GM12875 (cell line): ENCODE data around the gene SELENOO.

Experiments used
- H3K4me3 ChIP-seq: one replicate; pipeline ENCODE4 v1.5.1; 2011; ENCODE audit warnings: low read depth, low read length, control low read depth
- TF ChIP-seq, protein P1 (sequence below): IDR thresholded peaks from 2 replicates; pipeline ENCODE4 v1.5.1; 2011; ENCODE audit warnings: low read depth, mild to moderate bottlenecking, control low read depth, inconsistent platforms, low read length, moderate library complexity, borderline replicate concordance; ENCODE audit not compliant: insufficient read depth

SELENOO gene

DNA sequence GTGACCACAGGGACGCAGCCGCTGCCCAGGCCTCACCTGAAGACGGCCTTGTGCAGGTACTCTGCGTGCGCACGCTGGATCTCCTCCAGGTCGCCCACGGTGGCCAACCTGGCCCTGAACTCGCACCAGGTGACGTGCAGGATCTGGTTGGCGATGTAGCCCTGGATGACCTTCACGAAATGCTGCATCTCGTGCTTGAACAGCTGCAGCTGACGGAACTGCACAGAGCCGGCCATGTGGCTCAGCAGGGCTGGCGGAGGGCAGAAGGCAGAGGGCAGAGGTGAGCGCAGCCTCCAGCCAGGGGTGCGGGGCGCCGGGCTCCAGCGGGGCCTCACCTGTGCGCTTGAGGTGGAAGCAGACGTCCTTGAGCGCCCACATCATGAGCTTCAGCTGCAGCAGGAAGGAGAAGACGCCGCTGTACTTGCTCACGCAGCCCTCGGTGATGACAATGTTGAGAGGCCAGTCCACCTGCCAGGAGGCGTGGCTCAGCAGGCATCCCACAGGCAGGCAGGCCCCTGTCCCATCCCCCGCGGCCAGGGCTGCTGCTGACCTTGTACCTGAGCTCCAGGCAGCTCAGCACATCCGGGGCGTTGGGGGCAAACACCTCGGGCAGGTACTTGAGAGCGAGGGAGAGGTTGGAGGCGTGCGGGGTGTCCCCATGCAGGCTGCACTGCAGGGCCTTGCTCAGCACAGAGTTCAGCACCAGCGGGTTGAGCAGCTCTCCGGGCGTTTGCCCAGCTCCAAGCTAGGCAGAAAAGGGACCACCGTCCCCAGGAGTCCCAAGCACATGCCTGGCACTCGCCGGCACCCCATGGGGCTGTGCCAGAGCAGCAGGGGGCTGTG lies 17.6 kb downstream of the SELENOO start:
- TF ChIP-seq, protein P1, sequence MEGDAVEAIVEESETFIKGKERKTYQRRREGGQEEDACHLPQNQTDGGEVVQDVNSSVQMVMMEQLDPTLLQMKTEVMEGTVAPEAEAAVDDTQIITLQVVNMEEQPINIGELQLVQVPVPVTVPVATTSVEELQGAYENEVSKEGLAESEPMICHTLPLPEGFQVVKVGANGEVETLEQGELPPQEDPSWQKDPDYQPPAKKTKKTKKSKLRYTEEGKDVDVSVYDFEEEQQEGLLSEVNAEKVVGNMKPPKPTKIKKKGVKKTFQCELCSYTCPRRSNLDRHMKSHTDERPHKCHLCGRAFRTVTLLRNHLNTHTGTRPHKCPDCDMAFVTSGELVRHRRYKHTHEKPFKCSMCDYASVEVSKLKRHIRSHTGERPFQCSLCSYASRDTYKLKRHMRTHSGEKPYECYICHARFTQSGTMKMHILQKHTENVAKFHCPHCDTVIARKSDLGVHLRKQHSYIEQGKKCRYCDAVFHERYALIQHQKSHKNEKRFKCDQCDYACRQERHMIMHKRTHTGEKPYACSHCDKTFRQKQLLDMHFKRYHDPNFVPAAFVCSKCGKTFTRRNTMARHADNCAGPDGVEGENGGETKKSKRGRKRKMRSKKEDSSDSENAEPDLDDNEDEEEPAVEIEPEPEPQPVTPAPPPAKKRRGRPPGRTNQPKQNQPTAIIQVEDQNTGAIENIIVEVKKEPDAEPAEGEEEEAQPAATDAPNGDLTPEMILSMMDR, result no peak

DNA sequence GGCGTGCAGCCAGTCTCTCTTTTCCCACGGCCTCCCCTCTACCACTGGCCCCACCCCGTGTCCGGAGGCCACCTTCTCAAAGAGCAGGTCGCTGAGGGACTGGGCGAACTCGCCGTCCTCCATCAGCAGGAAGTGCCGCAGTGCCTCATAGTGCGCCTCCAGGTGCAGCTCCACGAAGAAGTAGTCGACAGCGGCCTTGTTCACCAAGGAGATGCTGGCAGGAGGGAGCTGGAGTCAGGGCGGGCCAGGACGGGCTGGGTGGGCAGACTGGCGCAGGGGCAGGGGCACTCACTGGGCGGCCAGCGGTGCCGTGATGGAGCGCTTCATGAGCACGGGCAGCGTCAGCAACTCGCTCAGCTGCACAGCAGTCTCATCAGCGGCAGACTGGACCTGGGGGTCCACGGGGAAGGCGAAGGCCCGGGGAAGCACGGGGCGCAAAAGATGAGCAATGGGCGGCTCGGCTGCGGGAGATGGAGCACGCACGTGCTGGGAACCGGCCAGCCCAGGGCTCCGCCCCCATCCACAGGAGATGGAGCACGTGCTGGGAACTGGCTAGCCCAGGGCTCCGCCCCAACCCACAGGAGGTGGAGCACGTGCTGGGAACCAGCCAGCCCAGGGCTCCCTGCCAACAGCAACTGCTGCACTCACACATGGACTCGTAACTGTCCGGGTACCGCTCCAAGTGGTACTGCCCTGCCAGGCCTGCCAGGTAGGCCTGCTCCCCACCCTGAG lies 18.4 kb downstream of the SELENOO start:
- TF ChIP-seq, protein P1, result no peak

More for the DNA sequence above, 17.6 kb downstream of the SELENOO start:
- H3K4me3 ChIP-seq, result no peak overlapping the region

DNA sequence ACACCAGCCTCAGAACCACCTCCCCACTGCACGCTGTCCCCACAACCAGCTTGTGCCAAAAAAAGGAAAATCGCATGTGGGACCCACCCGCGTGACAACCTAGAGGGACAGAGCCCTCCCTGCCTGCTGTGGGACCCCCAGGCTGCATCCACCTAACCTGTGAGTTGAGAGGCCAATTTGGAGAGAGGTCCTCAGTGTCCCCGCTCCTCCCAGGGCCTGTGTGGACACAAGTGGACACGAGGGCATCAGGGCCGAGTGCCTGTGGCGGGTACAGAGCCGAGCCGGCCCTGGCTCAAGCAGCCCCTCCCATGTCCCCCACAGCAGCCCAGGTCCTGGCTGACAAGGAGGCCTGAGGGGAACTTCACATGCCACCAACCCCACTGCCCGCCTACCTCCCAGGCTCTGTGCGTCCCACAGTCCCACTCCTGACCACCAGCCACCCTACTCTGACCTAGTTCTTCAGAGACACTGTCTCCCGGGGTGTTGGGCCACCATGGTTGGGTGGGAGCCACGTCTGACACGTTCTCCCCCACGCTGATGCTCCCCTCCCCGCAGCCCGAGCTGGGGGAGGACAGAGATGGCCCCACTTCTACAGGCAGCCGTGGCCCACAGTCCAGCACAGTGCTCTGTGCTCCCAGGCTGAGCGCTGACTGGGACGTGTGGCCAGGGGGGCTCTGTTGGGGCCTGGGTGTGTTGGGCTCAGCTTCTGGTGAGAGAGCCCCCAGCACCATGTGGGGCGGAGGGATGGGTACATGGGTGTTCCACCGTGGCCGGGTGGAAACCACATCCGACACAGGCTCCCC lies 19.2 kb downstream of the SELENOO start:
- no peak overlapping the region for H3K4me3 ChIP-seq
- TF ChIP-seq, protein P1, result no peak

More for the DNA sequence above, 18.4 kb downstream of the SELENOO start:
- H3K4me3 ChIP-seq, result no peak overlapping the region

DNA sequence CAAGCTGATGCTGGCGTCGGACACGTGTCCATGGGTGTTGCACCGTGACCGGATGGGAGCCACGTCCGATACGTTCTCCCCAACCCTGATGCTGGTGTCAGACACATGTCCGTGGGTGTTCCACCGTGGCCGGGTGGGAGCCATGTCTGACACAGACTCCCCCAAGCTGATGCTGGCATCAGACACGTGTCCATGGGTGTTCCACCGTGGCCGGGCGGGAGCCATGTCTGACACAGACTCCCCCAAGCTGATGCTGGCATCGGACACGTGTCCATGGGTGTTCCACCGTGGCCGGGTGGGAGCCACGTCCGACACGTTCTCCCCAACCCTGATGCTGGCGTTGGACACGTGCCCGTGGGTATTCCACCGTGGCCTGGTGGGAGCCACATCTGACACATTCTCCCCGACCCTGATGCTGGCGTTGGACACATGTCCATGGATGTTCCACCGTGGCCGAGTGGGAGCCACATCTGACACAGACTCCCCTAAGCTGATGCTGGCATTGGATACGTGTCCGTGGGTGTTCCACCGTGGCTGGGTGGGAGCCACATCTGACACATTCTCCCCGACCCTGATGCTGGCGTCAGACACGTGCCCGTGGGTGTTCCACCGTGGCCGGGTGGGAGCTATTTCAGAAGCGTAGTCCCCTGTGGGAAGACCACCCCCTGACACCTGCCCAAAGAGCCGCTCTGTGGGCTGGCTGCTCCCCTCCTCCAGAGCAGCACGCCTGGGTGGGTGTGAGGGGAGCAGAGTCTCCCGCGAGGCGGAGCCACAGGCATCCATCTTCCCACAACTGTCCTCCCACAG lies 20.0 kb downstream of the SELENOO start:
- TF ChIP-seq, protein P1, result no peak
- no peak overlapping the region for H3K4me3 ChIP-seq

DNA sequence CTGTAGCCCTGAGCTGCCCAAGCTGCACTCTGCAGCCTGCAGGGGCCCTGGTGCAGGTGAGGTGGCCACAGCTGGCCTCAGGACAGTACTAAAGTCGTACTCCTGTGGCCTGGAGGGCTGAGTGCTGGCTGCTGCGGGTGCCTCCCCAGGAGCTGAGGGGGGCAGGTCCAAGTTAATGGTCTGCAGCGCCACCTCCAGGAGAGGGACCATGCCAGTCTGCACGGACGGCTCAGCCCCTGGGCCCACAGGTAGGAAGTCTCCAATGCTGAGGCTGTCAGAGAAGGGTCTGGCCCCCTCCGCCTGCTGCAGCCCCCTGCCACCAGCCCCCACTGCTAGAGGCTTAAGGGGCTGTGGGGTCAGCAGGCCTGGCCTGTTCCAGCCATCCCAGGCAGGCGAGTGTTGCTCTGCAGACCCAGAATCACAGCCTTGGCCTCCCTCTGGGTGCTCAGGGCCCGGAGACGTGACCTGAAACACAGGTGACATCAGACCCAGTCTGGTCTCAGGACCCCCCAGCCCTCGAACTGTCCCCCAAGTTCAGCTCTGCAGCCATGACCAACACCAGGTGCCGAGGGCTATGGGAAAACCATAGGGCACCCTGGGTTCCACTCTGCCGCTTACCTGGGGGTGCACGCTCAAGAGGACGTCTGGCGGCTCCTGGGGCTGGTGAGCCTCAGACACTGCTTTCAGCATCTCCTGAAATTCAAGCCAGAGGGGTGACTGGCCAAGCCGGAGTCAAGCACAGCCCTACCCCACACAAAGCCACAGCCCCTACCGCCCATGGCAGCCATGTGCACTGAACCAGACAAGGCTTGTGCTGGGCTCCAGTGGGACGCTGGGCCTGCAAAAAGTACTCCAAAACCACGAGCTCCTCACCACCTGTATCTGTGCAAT lies 20.8 kb downstream of the SELENOO start:
- no peak overlapping the region for H3K4me3 ChIP-seq
- TF ChIP-seq, protein P1, result no peak

DNA sequence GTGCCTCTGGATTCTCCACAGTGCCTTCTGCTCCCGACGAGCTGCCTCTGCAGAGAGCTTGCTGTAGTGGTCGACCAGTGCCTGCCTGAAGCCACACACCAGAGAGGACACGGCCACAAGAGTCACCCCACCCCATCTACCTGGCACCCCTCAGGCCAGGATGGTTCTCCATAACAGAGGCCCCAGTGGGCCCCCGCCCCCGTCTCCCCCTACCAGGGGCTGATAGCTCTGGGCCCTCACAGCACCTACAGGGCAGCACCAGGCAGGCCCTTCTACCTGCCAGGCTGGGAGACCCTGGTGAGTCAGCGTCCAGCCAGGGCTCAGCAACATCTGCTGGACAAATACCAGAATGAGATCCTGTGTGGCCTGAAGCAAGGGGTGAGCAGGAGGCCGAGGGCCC lies 21.7 kb downstream of the SELENOO start:
- H3K4me3 ChIP-seq, result no peak overlapping the region
- TF ChIP-seq, protein P1, result no peak
